ENCODE measurements around the gene CETP. TPM values are rescaled to one million over a fixed set of nuclear protein-coding genes. Genes with fewer than 3 reads are reported as not detected.

Gene CETP
- total RNA-seq, 6 experiments from 2014 or later: not detected

GRCh38 chr16:56936950-56937349 is 24.8 kb upstream of the CETP start:
- Mint-ChIP-seq H3K36me3 (ENCODE audit: low read depth) (peaks cover 63% of the 10 kb centered on the region), H3K27ac (no peak overlapping the region), H3K9me3 (no peaks in the 10 kb centered on the region), H3K4me1 (ENCODE audit: low read depth) (peaks cover 54% of the 10 kb centered on the region), H3K4me3 (no peak overlapping the region), H3K27me3 (ENCODE audit: insufficient read depth) (peaks cover 12% of the 10 kb centered on the region)
- TF ChIP-seq, protein P1, sequence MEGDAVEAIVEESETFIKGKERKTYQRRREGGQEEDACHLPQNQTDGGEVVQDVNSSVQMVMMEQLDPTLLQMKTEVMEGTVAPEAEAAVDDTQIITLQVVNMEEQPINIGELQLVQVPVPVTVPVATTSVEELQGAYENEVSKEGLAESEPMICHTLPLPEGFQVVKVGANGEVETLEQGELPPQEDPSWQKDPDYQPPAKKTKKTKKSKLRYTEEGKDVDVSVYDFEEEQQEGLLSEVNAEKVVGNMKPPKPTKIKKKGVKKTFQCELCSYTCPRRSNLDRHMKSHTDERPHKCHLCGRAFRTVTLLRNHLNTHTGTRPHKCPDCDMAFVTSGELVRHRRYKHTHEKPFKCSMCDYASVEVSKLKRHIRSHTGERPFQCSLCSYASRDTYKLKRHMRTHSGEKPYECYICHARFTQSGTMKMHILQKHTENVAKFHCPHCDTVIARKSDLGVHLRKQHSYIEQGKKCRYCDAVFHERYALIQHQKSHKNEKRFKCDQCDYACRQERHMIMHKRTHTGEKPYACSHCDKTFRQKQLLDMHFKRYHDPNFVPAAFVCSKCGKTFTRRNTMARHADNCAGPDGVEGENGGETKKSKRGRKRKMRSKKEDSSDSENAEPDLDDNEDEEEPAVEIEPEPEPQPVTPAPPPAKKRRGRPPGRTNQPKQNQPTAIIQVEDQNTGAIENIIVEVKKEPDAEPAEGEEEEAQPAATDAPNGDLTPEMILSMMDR (IDR thresholded peaks at IDR 0.05): no peak
- DNase-seq: no peak

- peaks cover 61% of the 10 kb centered on the region for H3K36me3 Mint-ChIP-seq (ENCODE audit: low read depth)
- H3K9me3 Mint-ChIP-seq: no peaks in the 10 kb centered on the region
- H3K4me3 Mint-ChIP-seq: no peak overlapping the region
- TF ChIP-seq, protein P1 (IDR thresholded peaks at IDR 0.05): no peak
- H3K4me1 Mint-ChIP-seq (ENCODE audit: low read depth): peaks cover 49% of the 10 kb centered on the region
- peak overlapping the region; percentile 16 for H3K27ac Mint-ChIP-seq
- peaks cover 8% of the 10 kb centered on the region for H3K27me3 Mint-ChIP-seq (ENCODE audit: insufficient read depth)
- DNase-seq: no peak
These were observed 22.9 kb upstream of the CETP start for GRCh38 chr16:56938664-56939513.

DNA sequence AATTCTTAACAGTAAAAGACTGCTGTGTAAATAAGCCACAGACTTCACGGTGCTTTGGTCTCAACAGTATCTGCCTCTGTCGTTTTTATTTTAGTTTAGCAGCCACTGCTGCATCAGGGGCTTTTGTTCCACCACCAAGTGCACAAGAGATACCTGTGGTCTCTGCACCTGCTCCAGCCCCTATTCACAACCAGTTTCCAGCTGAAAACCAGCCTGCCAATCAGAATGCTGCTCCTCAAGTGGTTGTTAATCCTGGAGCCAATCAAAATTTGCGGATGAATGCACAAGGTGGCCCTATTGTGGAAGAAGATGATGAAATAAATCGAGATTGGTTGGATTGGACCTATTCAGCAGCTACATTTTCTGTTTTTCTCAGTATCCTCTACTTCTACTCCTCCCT is 21.9 kb upstream of the CETP start:
- H3K36me3 Mint-ChIP-seq (ENCODE audit: low read depth): peaks cover 55% of the 10 kb centered on the region
- no peak overlapping the region for H3K4me3 Mint-ChIP-seq
- peak overlapping the region; percentile 10; the same call in 1 of the 2 replicates for H3K27ac Mint-ChIP-seq
- H3K9me3 Mint-ChIP-seq: no peaks in the 10 kb centered on the region
- peaks cover 40% of the 10 kb centered on the region for H3K4me1 Mint-ChIP-seq (ENCODE audit: low read depth)
- H3K27me3 Mint-ChIP-seq (ENCODE audit: insufficient read depth): peaks cover 6% of the 10 kb centered on the region
- TF ChIP-seq, protein P1 (IDR thresholded peaks at IDR 0.05): no peak
- DNase-seq: no peak

DNA sequence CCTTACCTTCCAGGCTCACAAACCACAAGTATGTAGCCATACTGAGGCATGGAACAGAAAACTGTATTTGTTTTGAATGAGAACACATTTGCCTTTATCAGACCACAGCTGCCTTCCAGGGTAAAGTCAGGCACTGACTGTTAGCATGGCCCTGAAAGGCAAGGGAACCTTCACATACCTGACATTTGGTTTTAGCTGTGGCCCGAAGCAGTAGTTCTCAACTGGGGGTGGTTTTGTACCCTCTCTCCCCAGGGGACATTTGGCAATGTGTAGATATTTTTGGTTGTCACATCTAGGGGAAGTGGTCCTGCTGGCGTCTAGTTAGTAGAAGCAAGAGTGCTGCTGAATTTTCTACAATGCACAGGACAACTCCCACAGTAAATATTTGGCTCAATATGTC is 20.7 kb upstream of the CETP start:
- peaks cover 4% of the 10 kb centered on the region for H3K27me3 Mint-ChIP-seq (ENCODE audit: insufficient read depth)
- peaks cover 49% of the 10 kb centered on the region for H3K36me3 Mint-ChIP-seq (ENCODE audit: low read depth)
- peaks cover 30% of the 10 kb centered on the region for H3K4me1 Mint-ChIP-seq (ENCODE audit: low read depth)
- H3K4me3 Mint-ChIP-seq: no peak overlapping the region
- DNase-seq: no peak
- H3K9me3 Mint-ChIP-seq: no peaks in the 10 kb centered on the region
- TF ChIP-seq, protein P1 (IDR thresholded peaks at IDR 0.05): no peak
- peak overlapping the region; percentile 33; the same call in 1 of the 2 replicates for H3K27ac Mint-ChIP-seq

DNA sequence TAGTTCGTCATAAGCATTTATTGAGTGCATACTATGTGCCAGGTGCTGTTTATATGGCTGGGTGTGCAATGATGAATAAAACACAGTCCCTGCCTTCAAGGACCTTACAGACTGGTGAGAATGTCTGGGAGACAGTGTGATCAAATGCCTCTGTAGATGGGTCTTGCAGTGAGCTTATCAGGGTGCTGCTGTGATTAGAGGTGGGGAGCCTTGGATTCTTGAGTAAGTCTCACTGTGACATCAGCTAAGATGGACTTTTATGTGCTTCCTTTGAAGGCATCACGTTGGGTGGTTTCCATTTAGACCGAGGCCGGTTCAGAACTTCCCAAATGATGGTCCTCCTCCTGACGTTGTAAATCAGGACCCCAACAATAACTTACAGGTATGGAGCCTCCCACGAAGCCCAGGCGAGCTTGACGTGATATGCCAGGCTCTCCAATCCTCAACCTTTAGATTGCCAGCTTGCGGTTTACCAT is 19.9 kb upstream of the CETP start:
- peaks cover 22% of the 10 kb centered on the region for H3K4me1 Mint-ChIP-seq (ENCODE audit: low read depth)
- H3K27ac Mint-ChIP-seq: no peak overlapping the region; the same call in 1 of the 2 replicates
- no peak overlapping the region for H3K4me3 Mint-ChIP-seq
- no peak for DNase-seq
- peaks cover 42% of the 10 kb centered on the region for H3K36me3 Mint-ChIP-seq (ENCODE audit: low read depth)
- TF ChIP-seq, protein P1 (IDR thresholded peaks at IDR 0.05): no peak
- H3K9me3 Mint-ChIP-seq: no peaks in the 10 kb centered on the region
- peaks cover 6% of the 10 kb centered on the region for H3K27me3 Mint-ChIP-seq (ENCODE audit: insufficient read depth)

Data from HFFc6 (cell line).